COR-L47 (cell line): ENCODE data around the gene CLCN7.
A peak's percentile ranks its signal among the peaks of the same experiment; 100 is the strongest.
"Not testable (repeated sequence)": the region's sequence is repeated elsewhere in the genome, so short reads cannot be mapped to it uniquely, and the experiment has no call there.

Experiments
- DNase-seq: peaks from one replicate; lab custom pipeline; 2025; lab: John Stamatoyannopoulos, UW

Gene CLCN7

GRCh38 chr16:1445518-1446203, 29.2 kb downstream of the CLCN7 start:
- no peak for DNase-seq

- no peak for DNase-seq
Measured at GRCh38 chr16:1444730-1445517, 29.9 kb downstream of the CLCN7 start.

GRCh38 chr16:1443980-1444729, 30.7 kb downstream of the CLCN7 start, which contains the start of gene CCDC154:
Gene CCDC154 (minus strand): TSS chr16:1444556. CDS start chr16:1444322, 234 bp downstream.
- no peak for DNase-seq

- DNase-seq, result no peak
Measured at GRCh38 chr16:1443403-1443973, 31.3 kb downstream of the CLCN7 start.

GRCh38 chr16:1442697-1443096, 32.1 kb downstream of the CLCN7 start:
- DNase-seq, result no peak

GRCh38 chr16:1441391-1441829, 33.4 kb downstream of the CLCN7 start:
- peak; percentile 41 for DNase-seq

- DNase-seq, result not testable (repeated sequence)
Measured at GRCh38 chr16:1439699-1440074, 35.1 kb downstream of the CLCN7 start.

GRCh38 chr16:1439058-1439698, 35.6 kb downstream of the CLCN7 start:
- peak; percentile 23 for DNase-seq

GRCh38 chr16:1438229-1439057, 36.4 kb downstream of the CLCN7 start:
- DNase-seq, result no peak

GRCh38 chr16:1437606-1438005, 37.2 kb downstream of the CLCN7 start:
- DNase-seq, result no peak

GRCh38 chr16:1436731-1437355, 38.0 kb downstream of the CLCN7 start:
- no peak for DNase-seq

GRCh38 chr16:1435921-1436697, 38.7 kb downstream of the CLCN7 start:
- no peak for DNase-seq

GRCh38 chr16:1434644-1435592, 39.9 kb downstream of the CLCN7 start:
- no peak for DNase-seq

- DNase-seq, result no peak
Measured at GRCh38 chr16:1433756-1434155, 41.1 kb downstream of the CLCN7 start.

- DNase-seq, result no peak
Measured at GRCh38 chr16:1433263-1433560, 41.6 kb downstream of the CLCN7 start.

GRCh38 chr16:1432388-1433262, 42.2 kb downstream of the CLCN7 start:
- DNase-seq, result no peak

- no peak for DNase-seq
Measured at GRCh38 chr16:1431497-1432270, 43.1 kb downstream of the CLCN7 start.
